Measurements from ENCODE around the gene AKAP13. TPM values are rescaled to one million over a fixed set of nuclear protein-coding genes. Genes with fewer than 3 reads are reported as not detected.

The AKAP13 gene
- total RNA-seq, 1 donor from 2014 or later: 84.9 TPM

- no peak for ATAC-seq
Observed at GRCh38 chr15:85716261-85716660, 335.9 kb downstream of the AKAP13 start.

- ATAC-seq: peak; percentile 64
Observed at GRCh38 chr15:85717212-85717611, 336.8 kb downstream of the AKAP13 start.

GRCh38 chr15:85718271-85718971 is 338.0 kb downstream of the AKAP13 start:
- no peak for ATAC-seq

- ATAC-seq: no peak
Observed at GRCh38 chr15:85718981-85719380, 338.6 kb downstream of the AKAP13 start.

- no peak for ATAC-seq
Observed at GRCh38 chr15:85722374-85723152, 342.2 kb downstream of the AKAP13 start.

GRCh38 chr15:85723960-85724945 is 343.9 kb downstream of the AKAP13 start:
- no peak for ATAC-seq

- no peak for ATAC-seq
Observed at GRCh38 chr15:85725019-85725418, 344.6 kb downstream of the AKAP13 start.

GRCh38 chr15:85725564-85725963 is 345.2 kb downstream of the AKAP13 start:
- no peak for ATAC-seq

GRCh38 chr15:85726454-85726853 is 346.1 kb downstream of the AKAP13 start:
- ATAC-seq: no peak

- no peak for ATAC-seq
Observed at GRCh38 chr15:85727068-85727467, 346.7 kb downstream of the AKAP13 start.

- ATAC-seq: peak; percentile 83
Observed at GRCh38 chr15:85730001-85730820, 349.8 kb downstream of the AKAP13 start.

- ATAC-seq: no peak
Observed at GRCh38 chr15:85733416-85733815, 353.0 kb downstream of the AKAP13 start.

GRCh38 chr15:85737061-85737460 is 356.7 kb downstream of the AKAP13 start:
- no peak for ATAC-seq

GRCh38 chr15:85741021-85741421 is 360.6 kb downstream of the AKAP13 start:
- no peak for ATAC-seq

GRCh38 chr15:85741662-85742061 is 361.3 kb downstream of the AKAP13 start:
- no peak for ATAC-seq

GRCh38 chr15:85742186-85742821 is 361.9 kb downstream of the AKAP13 start:
- ATAC-seq: no peak

- no peak for ATAC-seq
Observed at GRCh38 chr15:85743392-85744055, 363.1 kb downstream of the AKAP13 start.

- ATAC-seq: no peak
Observed at GRCh38 chr15:85744579-85744978, 364.2 kb downstream of the AKAP13 start.

- ATAC-seq: no peak
Observed at GRCh38 chr15:85745023-85745422, 364.6 kb downstream of the AKAP13 start.

GRCh38 chr15:85745525-85746150 is 365.2 kb downstream of the AKAP13 start:
- ATAC-seq: no peak
